Stimulated activated CD8-positive, alpha-beta memory T cell treated with anti-CD3 and anti-CD28 coated beads, Interleukin-7, amount 100 ng/mL, for 48 hours (primary cell): ENCODE results near the gene ALDH3B1.

Experiments used
- DNase-seq, 2 donors: peaks; one replicate each; pipeline ENCODE4 v3.0.0-alpha.2; 2020; ENCODE audit warnings: low read depth in 1 of 2; ENCODE audit errors: extremely low read depth in 1 of 2

ALDH3B1 gene

GRCh38 chr11:68066742-68067141, 56.6 kb downstream of the ALDH3B1 start:
- no peak for DNase-seq

GRCh38 chr11:68067991-68068390, 57.9 kb downstream of the ALDH3B1 start:
- DNase-seq: no peak

- DNase-seq: no peak
Measured at GRCh38 chr11:68071281-68072048, 61.3 kb downstream of the ALDH3B1 start.

GRCh38 chr11:68074584-68075352, 64.6 kb downstream of the ALDH3B1 start:
- no peak for DNase-seq

- DNase-seq: no peak
Measured at GRCh38 chr11:68076371-68077042, 66.4 kb downstream of the ALDH3B1 start.

GRCh38 chr11:68077617-68078582, 67.8 kb downstream of the ALDH3B1 start:
- DNase-seq: no peak
